Stimulated activated naive B cell treated with anti-CD40 and anti-IgM and Interleukin-4, amounts not matched to agents 10 μg/mL and 1 μg/mL and 100 μg/mL, for 72 hours (primary cell): Measurements from ENCODE around the gene APEX1.

Experiments
- ATAC-seq, 2 donors: fragments of 150-1000 bp; cut with Tn5 transposase; replicated peaks; 2 replicates each; pipeline ENCODE4 v1.10.0; 2021; ENCODE audit warnings: moderate library complexity in 1 of 2
- DNase-seq: peaks from one replicate; pipeline ENCODE4 v3.0.0; 2021
- H3K27ac Mint-ChIP-seq: one replicate; pipeline ENCODE4 v1.8.0; 2022; ENCODE audit warnings: mild to moderate bottlenecking, mixed read lengths
- H3K27me3 Mint-ChIP-seq, 2 donors: one replicate each; pipeline ENCODE4 v1.8.0; 2022; ENCODE audit warnings: mixed read lengths in 2 of 2
- H3K36me3 Mint-ChIP-seq, 2 donors: one replicate each; pipeline ENCODE4 v1.8.0; 2022; ENCODE audit warnings: mixed read lengths in 2 of 2, mild to moderate bottlenecking in 1 of 2
- H3K4me1 Mint-ChIP-seq, 2 donors: one replicate each; pipeline ENCODE4 v1.8.0; 2022; ENCODE audit warnings: mixed read lengths in 2 of 2, mild to moderate bottlenecking in 1 of 2
- H3K4me3 Mint-ChIP-seq, 2 donors: one replicate each; pipeline ENCODE4 v1.8.0; 2022; ENCODE audit warnings: mild to moderate bottlenecking in 2 of 2, mixed read lengths in 2 of 2, moderate library complexity in 1 of 2
- H3K9me3 Mint-ChIP-seq, 2 donors: one replicate each; pipeline ENCODE4 v1.8.0; 2022; ENCODE audit warnings: mixed read lengths in 2 of 2, mild to moderate bottlenecking in 1 of 2

The APEX1 gene

DNA sequence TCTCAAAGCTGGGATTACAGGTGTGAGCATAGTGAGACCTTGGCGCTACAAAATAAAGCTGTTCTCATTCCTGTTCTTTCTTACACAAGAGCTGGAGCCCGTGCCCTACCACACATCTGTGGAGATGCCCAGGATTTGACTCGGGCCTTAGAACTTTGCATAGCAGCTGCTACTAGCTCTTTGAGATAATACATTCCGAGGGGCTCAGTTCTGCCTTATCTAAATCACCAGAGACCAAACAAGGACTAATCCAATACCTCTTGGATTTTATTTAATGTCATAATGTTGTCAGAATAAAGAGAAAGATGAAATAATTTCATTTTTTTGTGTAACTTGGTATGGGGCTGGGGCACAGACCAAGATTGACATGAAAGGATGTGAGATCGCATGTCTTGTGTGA is 21.8 kb downstream of the APEX1 start:
- ATAC-seq = no peak
- DNase-seq = no peak
- Mint-ChIP-seq H3K9me3 (peaks cover 1 to 3% of the 10 kb centered on the region in 2 donors), H3K27ac (peak overlapping the region; percentile 48), H3K27me3 (no peaks in the 10 kb centered on the region), H3K4me3 (no peak overlapping the region), H3K4me1 (peaks cover 41 to 56% of the 10 kb centered on the region in 2 donors), H3K36me3 (peaks cover 58 to 65% of the 10 kb centered on the region in 2 donors)

DNA sequence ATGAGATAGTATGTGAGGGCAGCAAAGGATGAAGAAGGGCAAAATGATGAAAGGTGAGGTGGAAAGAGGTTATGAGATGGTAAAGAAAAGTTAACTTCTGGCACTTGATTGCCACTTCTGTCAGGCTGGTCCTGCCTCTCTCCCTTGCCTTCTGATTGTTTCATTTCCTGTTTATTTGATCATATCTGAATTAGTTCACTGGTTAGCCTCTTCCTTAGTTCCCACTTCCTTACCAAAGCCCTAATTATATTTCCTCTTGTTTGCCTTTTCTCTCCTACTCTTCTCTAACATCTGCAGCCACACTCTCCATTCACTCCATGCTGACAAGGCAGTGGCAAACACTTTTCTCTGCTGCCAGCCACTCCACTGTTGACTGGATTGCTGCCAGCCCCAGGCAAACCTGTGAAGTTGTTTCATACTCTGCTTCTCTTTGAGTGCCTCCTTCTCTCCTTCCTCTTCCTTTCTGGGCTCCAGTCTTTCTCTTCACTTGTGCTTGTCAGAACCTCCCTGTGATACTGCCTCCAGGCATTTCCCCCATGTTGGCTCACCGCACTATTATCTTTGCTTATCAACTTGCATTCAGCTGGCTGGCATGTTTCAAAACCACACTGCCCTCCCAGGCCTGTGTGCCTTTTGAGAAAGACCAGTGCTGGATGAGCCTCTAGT is 22.3 kb downstream of the APEX1 start:
- H3K27me3 Mint-ChIP-seq = no peaks in the 10 kb centered on the region
- peaks cover 1 to 3% of the 10 kb centered on the region in 2 donors for H3K9me3 Mint-ChIP-seq
- peaks cover 36 to 50% of the 10 kb centered on the region in 2 donors for H3K4me1 Mint-ChIP-seq
- ATAC-seq (peak; percentile 78 to 85), DNase-seq (no peak)
- peak overlapping the region; percentile 48 for H3K27ac Mint-ChIP-seq
- peaks cover 55 to 60% of the 10 kb centered on the region in 2 donors for H3K36me3 Mint-ChIP-seq
- H3K4me3 Mint-ChIP-seq = peak overlapping the region; percentile 0 to 1

DNA sequence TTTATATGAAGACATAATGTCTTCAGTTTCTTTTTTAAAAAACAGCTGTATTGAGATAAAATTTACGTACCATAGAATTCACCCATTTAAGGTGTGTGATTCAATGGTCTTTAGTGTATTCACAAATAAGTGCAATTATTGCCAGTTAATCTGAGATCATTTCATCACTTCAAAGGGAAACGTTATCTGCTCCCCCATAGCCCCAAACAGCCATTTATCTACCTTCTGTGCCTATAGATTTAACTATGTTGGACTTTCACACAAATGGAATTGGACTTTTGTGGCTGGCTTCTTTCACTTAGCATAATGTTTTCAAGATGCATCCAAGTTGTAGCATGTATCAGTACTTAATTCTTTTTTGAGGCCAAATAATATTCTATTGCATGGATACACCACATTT is 23.9 kb downstream of the APEX1 start:
- Mint-ChIP-seq H3K9me3 (peaks cover 1 to 3% of the 10 kb centered on the region in 2 donors), H3K4me1 (peaks cover 28 to 39% of the 10 kb centered on the region in 2 donors), H3K27ac (no peak overlapping the region), H3K4me3 (no peak overlapping the region), H3K36me3 (peaks cover 47 to 52% of the 10 kb centered on the region in 2 donors), H3K27me3 (no peaks in the 10 kb centered on the region)
- ATAC-seq (no peak), DNase-seq (no peak)

DNA sequence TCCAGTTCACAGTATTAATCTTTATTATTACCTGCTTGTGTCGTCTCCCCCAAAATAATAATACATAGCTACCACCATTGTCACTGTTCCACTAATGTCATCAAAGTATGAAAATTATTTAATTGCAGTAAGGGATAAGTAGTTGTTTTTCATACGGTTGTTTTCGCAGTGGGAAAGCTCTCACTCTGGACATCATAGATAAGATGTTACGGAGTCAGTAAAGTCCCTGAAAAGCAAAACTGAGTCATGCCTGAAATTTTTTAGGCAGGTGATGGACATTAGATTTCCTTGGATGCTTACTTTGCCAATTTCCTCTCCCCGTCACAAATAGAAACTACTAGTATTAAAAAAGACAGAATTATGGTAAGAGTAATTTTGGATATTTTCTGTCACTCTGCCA is 27.4 kb downstream of the APEX1 start:
- H3K9me3 Mint-ChIP-seq = no peaks in the 10 kb centered on the region
- ATAC-seq (no peak), DNase-seq (no peak)
- peaks cover 10 to 13% of the 10 kb centered on the region in 2 donors for H3K4me1 Mint-ChIP-seq
- no peak overlapping the region for H3K27ac Mint-ChIP-seq
- H3K27me3 Mint-ChIP-seq = no peaks in the 10 kb centered on the region
- H3K4me3 Mint-ChIP-seq = no peak overlapping the region
- H3K36me3 Mint-ChIP-seq = peaks cover 19 to 22% of the 10 kb centered on the region in 2 donors

- ATAC-seq (no peak), DNase-seq (no peak)
- H3K9me3 Mint-ChIP-seq = peaks cover 0 to 1% of the 10 kb centered on the region in 2 donors
- no peak overlapping the region for H3K4me3 Mint-ChIP-seq
- H3K4me1 Mint-ChIP-seq = peaks cover 27 to 39% of the 10 kb centered on the region in 2 donors
- no peaks in the 10 kb centered on the region for H3K27me3 Mint-ChIP-seq
- no peak overlapping the region for H3K27ac Mint-ChIP-seq
- H3K36me3 Mint-ChIP-seq = peaks cover 3 to 5% of the 10 kb centered on the region in 2 donors
Observed at GRCh38 chr14:20485900-20486299, 30.9 kb downstream of the APEX1 start.

DNA sequence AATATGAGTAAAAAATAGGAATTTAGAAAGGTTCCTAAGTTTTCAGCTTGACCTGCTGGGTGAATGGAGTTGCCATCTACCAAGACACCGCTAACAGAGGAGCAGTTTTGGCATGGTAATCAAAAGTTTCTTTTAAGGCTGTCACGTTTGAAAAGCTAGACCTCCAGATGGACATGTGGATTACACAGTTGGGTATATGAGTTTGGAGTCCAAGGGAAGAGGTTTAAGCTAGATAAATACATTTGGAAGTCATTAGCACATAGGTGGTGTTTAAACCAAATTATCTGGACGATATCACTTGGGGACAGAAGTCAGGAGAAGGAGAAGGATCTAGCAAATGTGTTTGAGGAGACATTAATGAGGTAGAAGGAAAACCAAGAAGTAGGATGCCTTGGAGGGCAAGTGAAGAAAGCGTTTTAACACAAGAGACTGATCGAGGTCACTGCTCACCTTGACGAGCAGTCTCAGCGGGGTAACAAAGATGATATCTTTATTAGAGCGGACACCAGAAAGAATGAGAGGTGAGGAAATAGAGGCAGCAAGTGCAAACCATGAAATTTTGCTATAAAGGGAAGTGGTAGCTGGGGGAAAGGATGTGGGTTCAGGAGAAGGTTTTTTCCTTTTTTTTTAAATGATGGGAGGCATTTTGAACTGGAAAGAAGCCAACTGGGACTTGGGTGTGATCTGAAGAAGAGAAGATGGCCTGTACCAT is 31.8 kb downstream of the APEX1 start:
- ATAC-seq (no peak), DNase-seq (no peak)
- Mint-ChIP-seq H3K27ac (peak overlapping the region; percentile 44), H3K4me1 (peaks cover 34 to 48% of the 10 kb centered on the region in 2 donors), H3K27me3 (no peaks in the 10 kb centered on the region), H3K4me3 (peak overlapping the region in 1 of 2 donors; percentile 3), H3K9me3 (peaks cover 0 to 1% of the 10 kb centered on the region in 2 donors), H3K36me3 (peaks cover 3 to 5% of the 10 kb centered on the region in 2 donors)

- peaks cover 0 to 1% of the 10 kb centered on the region in 2 donors for H3K9me3 Mint-ChIP-seq
- peaks cover 3% of the 10 kb centered on the region in 2 donors for H3K36me3 Mint-ChIP-seq
- DNase-seq = no peak
- no peak overlapping the region for H3K27ac Mint-ChIP-seq
- no peaks in the 10 kb centered on the region for H3K27me3 Mint-ChIP-seq
- H3K4me1 Mint-ChIP-seq = peaks cover 33 to 52% of the 10 kb centered on the region in 2 donors
- peak overlapping the region in 1 of 2 donors; percentile 31 for H3K4me3 Mint-ChIP-seq
- no peak for ATAC-seq
Observed at GRCh38 chr14:20487396-20487725, 32.3 kb downstream of the APEX1 start.

- ATAC-seq (peak; percentile 66 to 76), DNase-seq (peak; percentile 16)
Observed at GRCh38 chr14:20489093-20489994, 34.3 kb downstream of the APEX1 start.

DNA sequence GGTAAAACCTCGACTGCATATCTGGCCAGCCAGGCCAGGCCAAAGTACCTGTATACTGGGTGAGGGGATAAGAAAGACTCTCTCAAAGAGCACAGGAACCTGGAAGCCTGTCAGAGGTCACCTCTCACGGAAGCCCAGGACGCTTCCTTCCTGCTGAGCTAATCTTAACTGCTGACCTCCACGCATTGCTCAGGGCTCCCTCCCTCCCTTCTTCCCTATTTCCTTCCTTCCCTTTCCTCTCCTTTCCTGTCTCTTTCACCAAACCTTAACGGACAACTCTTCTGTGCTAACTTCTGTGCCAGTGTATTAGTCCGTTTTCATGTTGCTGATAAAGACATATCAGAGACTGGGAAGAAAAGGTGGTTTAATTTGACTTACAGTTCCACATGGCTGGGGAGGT is 35.5 kb downstream of the APEX1 start:
- Mint-ChIP-seq H3K4me3 (peak overlapping the region; percentile 65 to 75), H3K27me3 (no peaks in the 10 kb centered on the region), H3K27ac (peak overlapping the region; percentile 82), H3K9me3 (peaks cover 0 to 1% of the 10 kb centered on the region in 2 donors), H3K36me3 (peaks cover 3 to 5% of the 10 kb centered on the region in 2 donors), H3K4me1 (peaks cover 52 to 78% of the 10 kb centered on the region in 2 donors)
- DNase-seq (no peak), ATAC-seq (no peak)

More at GRCh38 chr14:20489093-20489994, 34.3 kb downstream of the APEX1 start:
- no peaks in the 10 kb centered on the region for H3K27me3 Mint-ChIP-seq
- peak overlapping the region; percentile 74 for H3K27ac Mint-ChIP-seq
- peak overlapping the region; percentile 58 to 71 for H3K4me3 Mint-ChIP-seq
- peaks cover 43 to 66% of the 10 kb centered on the region in 2 donors for H3K4me1 Mint-ChIP-seq
- H3K36me3 Mint-ChIP-seq = peaks cover 3 to 5% of the 10 kb centered on the region in 2 donors
- peaks cover 0 to 1% of the 10 kb centered on the region in 2 donors for H3K9me3 Mint-ChIP-seq

DNA sequence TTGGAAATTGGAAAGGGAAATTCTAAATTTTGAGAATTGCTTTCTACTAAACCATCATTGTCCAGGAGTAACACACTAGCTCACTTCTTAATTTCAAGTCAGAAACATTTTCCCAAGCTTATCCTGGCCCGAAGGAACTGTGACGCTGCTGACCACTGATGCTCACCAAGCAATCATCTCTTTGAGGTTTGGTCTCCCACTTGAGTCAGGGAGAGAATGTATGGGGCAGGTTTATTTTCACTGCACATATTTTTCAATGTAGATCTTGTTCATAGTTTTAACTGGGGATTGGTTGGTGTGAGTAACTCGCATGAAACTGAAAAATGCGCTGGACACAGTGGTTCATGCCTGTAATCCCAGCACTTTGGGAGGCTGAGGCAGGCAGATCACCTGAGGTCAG is 37.5 kb downstream of the APEX1 start:
- H3K4me1 Mint-ChIP-seq = peaks cover 48 to 74% of the 10 kb centered on the region in 2 donors
- ATAC-seq = no peak
- H3K27me3 Mint-ChIP-seq = no peaks in the 10 kb centered on the region
- peak overlapping the region; percentile 75 for H3K27ac Mint-ChIP-seq
- peaks cover 0 to 1% of the 10 kb centered on the region in 2 donors for H3K9me3 Mint-ChIP-seq
- H3K4me3 Mint-ChIP-seq = peak overlapping the region in 1 of 2 donors; percentile 4
- DNase-seq = no peak
- H3K36me3 Mint-ChIP-seq = peaks cover 0 to 1% of the 10 kb centered on the region in 2 donors

DNA sequence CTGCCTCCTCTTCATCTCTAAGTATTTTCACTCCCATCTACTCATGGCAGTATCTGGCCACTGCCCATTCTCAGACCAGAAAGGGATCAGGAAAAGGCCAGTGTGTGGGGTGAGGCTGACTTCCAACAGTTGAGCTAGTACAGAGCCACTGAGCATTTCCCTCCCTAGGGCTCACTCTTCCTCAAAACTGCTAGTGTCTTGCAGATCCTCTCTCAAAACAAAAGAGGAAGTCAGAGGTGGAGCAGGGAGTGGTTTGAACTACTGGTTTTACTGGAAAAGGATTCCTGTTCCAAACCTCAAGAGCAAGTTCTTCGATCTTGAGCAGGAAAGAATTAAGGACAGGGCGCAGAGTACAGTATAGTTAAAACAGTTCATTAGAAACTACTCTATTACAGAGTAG is 38.6 kb downstream of the APEX1 start:
- Mint-ChIP-seq H3K36me3 (peaks cover 0 to 1% of the 10 kb centered on the region in 2 donors), H3K27ac (peak overlapping the region; percentile 85), H3K9me3 (peaks cover 0 to 1% of the 10 kb centered on the region in 2 donors), H3K4me3 (peak overlapping the region; percentile 60 to 66), H3K27me3 (no peaks in the 10 kb centered on the region), H3K4me1 (peaks cover 45 to 68% of the 10 kb centered on the region in 2 donors)
- DNase-seq = no peak
- ATAC-seq = peak; percentile 35 to 46

DNA sequence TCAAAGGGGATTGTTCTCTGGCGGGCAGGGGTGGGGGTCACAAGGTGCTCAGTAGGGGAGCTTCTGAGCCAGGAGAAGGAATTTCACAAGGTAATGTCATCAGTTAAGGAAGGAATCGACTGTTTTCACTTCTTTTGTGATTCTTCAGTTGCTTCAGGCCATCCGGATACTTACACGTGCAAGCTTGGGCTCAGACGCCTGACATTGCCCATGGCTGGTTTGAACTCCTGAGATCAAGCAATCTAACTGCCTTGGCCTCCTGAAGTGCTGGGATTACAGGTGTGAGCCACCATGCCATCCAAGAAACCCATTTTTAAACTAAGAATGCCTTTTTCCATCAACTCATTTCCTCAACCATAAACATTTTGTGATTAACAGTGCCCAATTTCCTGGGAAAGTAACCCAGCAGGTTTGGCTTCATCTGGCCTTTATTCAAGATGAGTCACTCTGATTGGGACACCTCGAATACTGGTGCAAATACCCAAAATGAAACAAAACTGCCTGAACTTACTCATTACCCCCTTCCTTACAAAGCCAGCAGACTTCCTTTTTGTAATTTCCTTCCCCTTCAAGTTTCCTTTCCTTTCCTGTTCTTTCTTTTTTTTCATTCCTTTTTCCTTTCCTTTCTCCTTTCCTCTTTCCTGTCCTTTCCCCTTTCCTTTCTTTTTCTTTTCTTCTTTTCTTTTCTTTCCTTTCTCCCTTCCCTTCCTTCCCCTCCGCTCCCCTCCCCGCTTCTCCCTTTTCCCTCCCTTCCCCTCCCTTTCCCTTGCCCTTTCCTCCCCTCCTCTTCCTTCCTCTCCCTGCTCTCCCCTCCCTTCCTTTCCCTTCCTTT is 40.1 kb downstream of the APEX1 start:
- H3K27ac Mint-ChIP-seq = no peak overlapping the region
- H3K36me3 Mint-ChIP-seq = peaks cover 0 to 1% of the 10 kb centered on the region in 2 donors
- peaks cover 44 to 64% of the 10 kb centered on the region in 2 donors for H3K4me1 Mint-ChIP-seq
- DNase-seq (no peak), ATAC-seq (no peak)
- no peaks in the 10 kb centered on the region for H3K27me3 Mint-ChIP-seq
- H3K9me3 Mint-ChIP-seq = peaks cover 0 to 1% of the 10 kb centered on the region in 2 donors
- H3K4me3 Mint-ChIP-seq = no peak overlapping the region

DNA sequence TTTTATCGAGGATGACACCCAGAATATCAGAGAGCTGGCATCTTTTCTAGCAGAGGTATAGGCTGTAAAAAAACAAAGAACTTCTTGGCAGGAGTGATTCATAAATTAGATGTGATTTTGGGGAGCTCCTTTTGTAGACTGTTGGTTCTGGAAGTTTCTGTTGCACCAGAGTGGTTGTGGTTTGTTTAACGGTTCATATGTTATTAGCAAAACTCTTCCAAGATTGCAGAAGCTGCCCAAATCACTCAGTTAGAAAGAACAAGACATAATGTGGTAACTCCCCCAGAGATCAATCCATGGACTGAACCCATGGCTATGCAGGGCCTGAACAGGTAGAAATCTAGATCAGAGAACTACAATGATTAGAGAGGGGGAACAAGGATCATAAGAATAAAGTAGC is 43.6 kb downstream of the APEX1 start:
- ATAC-seq (peak in 1 of 2 donors; percentile 26), DNase-seq (no peak)
- H3K4me1 Mint-ChIP-seq = peaks cover 29 to 39% of the 10 kb centered on the region in 2 donors
- no peaks in the 10 kb centered on the region for H3K36me3 Mint-ChIP-seq
- peak overlapping the region; percentile 7 for H3K27ac Mint-ChIP-seq
- H3K4me3 Mint-ChIP-seq = no peak overlapping the region
- no peaks in the 10 kb centered on the region for H3K27me3 Mint-ChIP-seq
- no peaks in the 10 kb centered on the region for H3K9me3 Mint-ChIP-seq
